Keratinocyte (primary cell): ENCODE data around the gene NDUFA13. TPM values are rescaled to one million over a fixed set of nuclear protein-coding genes. Genes with fewer than 3 reads are reported as not detected.

Experiments used
- DNase-seq: peaks from one replicate; pipeline ENCODE4 v3.0.0-alpha.2; 2011; ENCODE audit warnings: low read depth, missing footprints, low spot score
- FAIRE-seq: peaks from 2 replicates; lab custom pipeline; 2011; peaks lifted over from hg19 to GRCh38; lab: Jason Lieb, UNC
- H2AFZ ChIP-seq: 2 replicates; pipeline ENCODE4 v1.6.0; 2012; ENCODE audit warnings: low read length, control low read depth, inconsistent platforms; ENCODE audit not compliant: control insufficient read depth
- H3K27ac ChIP-seq: 2 replicates; pipeline ENCODE4 v1.5.1; 2011; ENCODE audit warnings: low read length; ENCODE audit not compliant: control insufficient read depth, insufficient read depth
- H3K27me3 ChIP-seq: 3 replicates; pipeline ENCODE4 v1.6.0; 2011; ENCODE audit warnings: low read length; ENCODE audit not compliant: control insufficient read depth, insufficient read depth; ENCODE audit errors: extremely low read depth
- H3K36me3 ChIP-seq, 2 experiments: 2 replicates in 1 of 2; 3 replicates in 1 of 2; pipeline ENCODE4 v1.5.1; 2011; ENCODE audit warnings: low read length in 2 of 2, mild to moderate bottlenecking in 1 of 2; ENCODE audit not compliant: control insufficient read depth in 2 of 2, insufficient read depth in 2 of 2; ENCODE audit errors: extremely low read depth in 1 of 2
- H3K4me1 ChIP-seq: 3 replicates; pipeline ENCODE4 v1.5.1; 2011; ENCODE audit warnings: low read length; ENCODE audit not compliant: control insufficient read depth, insufficient read depth; ENCODE audit errors: extremely low read depth
- H3K4me2 ChIP-seq: 3 replicates; pipeline ENCODE4 v1.6.0; 2011; ENCODE audit warnings: low read depth, low read length; ENCODE audit not compliant: control insufficient read depth, insufficient read depth; ENCODE audit errors: extremely low read depth
- H3K4me3 ChIP-seq, 3 experiments: fragments of 200-600 bp in 1 of 3; sonication (generic) in 1 of 3; 2 replicates in 2 of 3; 3 replicates in 1 of 3; pipeline ENCODE4 v1.5.1; 2011 to 2016; ENCODE audit warnings: low read length in 3 of 3, mild to moderate bottlenecking in 3 of 3, control low read depth in 2 of 3, inconsistent platforms in 1 of 3, low read depth in 1 of 3, mixed read lengths in 1 of 3, mixed run types in 1 of 3, moderate library complexity in 1 of 3; ENCODE audit not compliant: control insufficient read depth in 2 of 3, insufficient read depth in 2 of 3; ENCODE audit errors: extremely low read depth in 1 of 3
- H3K79me2 ChIP-seq: 2 replicates; pipeline ENCODE4 v1.6.0; 2012; ENCODE audit warnings: low read length; ENCODE audit not compliant: control insufficient read depth, insufficient read depth
- H3K9ac ChIP-seq: 3 replicates; pipeline ENCODE4 v1.6.0; 2011; ENCODE audit warnings: low read length; ENCODE audit not compliant: control insufficient read depth, insufficient read depth; ENCODE audit errors: extremely low read depth
- H3K9me1 ChIP-seq: 3 replicates; pipeline ENCODE4 v1.6.0; 2011; ENCODE audit warnings: low read length; ENCODE audit not compliant: control insufficient read depth, insufficient read depth; ENCODE audit errors: extremely low read depth
- H3K9me3 ChIP-seq: 2 replicates; pipeline ENCODE4 v1.5.1; 2012; ENCODE audit warnings: low read depth, low read length; ENCODE audit not compliant: control insufficient read depth
- H4K20me1 ChIP-seq: 3 replicates; pipeline ENCODE4 v1.6.0; 2011; ENCODE audit warnings: low read length; ENCODE audit not compliant: control insufficient read depth, insufficient read depth; ENCODE audit errors: extremely low read depth
- EZH2 ChIP-seq: IDR thresholded peaks from one replicate; pipeline ENCODE4 v1.6.1; 2012; ENCODE audit warnings: inconsistent platforms, mild to moderate bottlenecking, low read length, moderate library complexity
- dilution Hi-C: fragments of 300-500 bp; cut with MboI; formaldehyde crosslinking; loops from one replicate; pipeline ENCODE4 v1.7.0; 2020; ENCODE audit warnings: low sequenced_read_pairs; ENCODE audit not compliant: extremely low pct_ligation_motif_present
- polyA plus RNA-seq, 5 experiments: library from polyadenylated mRNA; depleted of rRNA in 3 of 5; stranded (reverse) in 3 of 5; stranded (forward) in 1 of 5; unstranded in 1 of 5; fragments of >200 nt; gene quantifications; 1 replicate in 1 of 5; 2 replicates in 3 of 5; 3 replicates in 1 of 5; pipeline versions ENCODE4 v1.2.1 to v1.2.3, GENCODE V29; 2011 to 2012; ENCODE audit warnings: missing spikeins in 2 of 5, low read depth in 1 of 5, low replicate concordance in 1 of 5
- TF ChIP-seq, protein P1 (sequence below), 3 experiments: IDR thresholded peaks in 1 of 3; conservative IDR thresholded peaks in 1 of 3; optimal IDR thresholded peaks in 1 of 3; 2 replicates in 2 of 3; 3 replicates in 1 of 3; pipeline versions ENCODE3 to v1.5.1; 2011; ENCODE audit warnings: low read length in 3 of 3, mild to moderate bottlenecking in 3 of 3, moderate library complexity in 2 of 3, control low read depth in 1 of 3, inconsistent platforms in 1 of 3; ENCODE audit not compliant: insufficient read depth in 2 of 3; ENCODE audit errors: extremely low read depth in 1 of 3

NDUFA13 gene
- polyA plus RNA-seq, 1 donor (not counting 4 experiments of a cell fraction or from before 2014, with no cell fraction given): 343 TPM

DNA sequence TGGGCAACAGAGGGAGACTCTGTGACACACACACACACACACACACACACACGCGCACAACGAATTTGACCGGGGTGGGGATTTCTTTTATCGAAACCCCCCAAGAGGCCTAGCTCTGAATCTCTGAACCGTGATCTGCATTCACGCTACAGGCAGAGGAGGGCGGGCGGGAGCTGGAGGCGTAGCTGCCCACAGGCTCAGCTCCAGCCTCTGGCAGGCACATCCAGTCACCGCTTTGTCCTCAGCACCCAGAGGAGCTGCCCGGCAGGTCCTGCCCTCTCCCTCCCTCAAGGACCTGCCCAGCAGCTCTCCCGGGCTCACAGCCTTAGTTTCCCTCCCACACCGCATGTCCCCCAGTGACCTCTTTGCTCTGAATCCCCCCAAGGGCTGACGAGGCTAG lies 42.0 kb downstream of the NDUFA13 start:
- H3K9me3 ChIP-seq: no peaks in the 10 kb centered on the region
- H3K4me3 ChIP-seq: no peak overlapping the region
- H3K9me1 ChIP-seq: no peaks in the 10 kb centered on the region
- no peak for TF ChIP-seq EZH2
- TF ChIP-seq, protein P1, sequence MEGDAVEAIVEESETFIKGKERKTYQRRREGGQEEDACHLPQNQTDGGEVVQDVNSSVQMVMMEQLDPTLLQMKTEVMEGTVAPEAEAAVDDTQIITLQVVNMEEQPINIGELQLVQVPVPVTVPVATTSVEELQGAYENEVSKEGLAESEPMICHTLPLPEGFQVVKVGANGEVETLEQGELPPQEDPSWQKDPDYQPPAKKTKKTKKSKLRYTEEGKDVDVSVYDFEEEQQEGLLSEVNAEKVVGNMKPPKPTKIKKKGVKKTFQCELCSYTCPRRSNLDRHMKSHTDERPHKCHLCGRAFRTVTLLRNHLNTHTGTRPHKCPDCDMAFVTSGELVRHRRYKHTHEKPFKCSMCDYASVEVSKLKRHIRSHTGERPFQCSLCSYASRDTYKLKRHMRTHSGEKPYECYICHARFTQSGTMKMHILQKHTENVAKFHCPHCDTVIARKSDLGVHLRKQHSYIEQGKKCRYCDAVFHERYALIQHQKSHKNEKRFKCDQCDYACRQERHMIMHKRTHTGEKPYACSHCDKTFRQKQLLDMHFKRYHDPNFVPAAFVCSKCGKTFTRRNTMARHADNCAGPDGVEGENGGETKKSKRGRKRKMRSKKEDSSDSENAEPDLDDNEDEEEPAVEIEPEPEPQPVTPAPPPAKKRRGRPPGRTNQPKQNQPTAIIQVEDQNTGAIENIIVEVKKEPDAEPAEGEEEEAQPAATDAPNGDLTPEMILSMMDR (optimal IDR thresholded peaks at IDR 0.05 in 1 of 3, IDR thresholded peaks at IDR 0.05 in 1 of 3, conservative IDR thresholded peaks at IDR 0.05 in 1 of 3; ENCODE audit: extremely low read depth in 1 of 3, insufficient read depth in 2 of 3, low read length in 3 of 3): no peak
- no peaks in the 10 kb centered on the region for H3K4me1 ChIP-seq
- H3K27me3 ChIP-seq: no peaks in the 10 kb centered on the region
- no peaks in the 10 kb centered on the region for H3K79me2 ChIP-seq
- H3K27ac ChIP-seq: no peak overlapping the region
- H3K36me3 ChIP-seq: no peaks in the 10 kb centered on the region
- no peak overlapping the region for H3K9ac ChIP-seq
- H3K4me2 ChIP-seq: no peak overlapping the region
- no peak overlapping the region for H2AFZ ChIP-seq
- FAIRE-seq (no peak), DNase-seq (no peak)
- dilution Hi-C loops: no loop called here
- H4K20me1 ChIP-seq: no peaks in the 10 kb centered on the region

DNA sequence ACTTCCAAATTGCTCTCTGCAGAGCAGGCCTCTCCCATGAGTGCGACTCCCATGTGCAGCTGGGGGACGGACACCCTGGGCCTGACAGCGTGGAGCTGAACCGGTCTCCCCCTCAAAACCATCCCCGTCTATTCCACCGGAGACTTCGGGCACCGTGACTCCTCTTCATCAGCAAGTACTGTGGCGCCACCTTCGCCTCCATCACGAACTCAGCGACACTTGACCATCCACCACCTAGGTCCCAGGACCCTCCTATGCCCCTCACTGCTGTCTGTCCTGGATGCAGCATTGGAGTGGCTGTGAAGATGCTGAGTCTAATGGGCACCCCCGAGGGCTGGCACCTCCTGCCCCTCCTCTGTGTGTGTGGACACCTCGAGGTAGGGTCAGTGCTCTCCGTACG lies 42.6 kb downstream of the NDUFA13 start:
- FAIRE-seq: no peak
- no peak for TF ChIP-seq EZH2
- TF ChIP-seq, protein P1 (optimal IDR thresholded peaks at IDR 0.05 in 1 of 3, IDR thresholded peaks at IDR 0.05 in 1 of 3, conservative IDR thresholded peaks at IDR 0.05 in 1 of 3; ENCODE audit: extremely low read depth in 1 of 3, insufficient read depth in 2 of 3, low read length in 3 of 3): no peak

More for the DNA sequence above, 42.6 kb downstream of the NDUFA13 start:
- Histone ChIP-seq H3K27me3 (no peaks in the 10 kb centered on the region), H3K4me1 (no peaks in the 10 kb centered on the region), H4K20me1 (no peaks in the 10 kb centered on the region), H3K27ac (no peak overlapping the region), H3K79me2 (no peaks in the 10 kb centered on the region), H3K4me3 (no peak overlapping the region), H3K9me3 (no peaks in the 10 kb centered on the region), H3K36me3 (no peaks in the 10 kb centered on the region), H3K4me2 (no peak overlapping the region), H2AFZ (no peak overlapping the region), H3K9ac (no peak overlapping the region), H3K9me1 (no peaks in the 10 kb centered on the region)
- dilution Hi-C loops: no loop called here
- no peak for DNase-seq
